H1 (cell line): ENCODE measurements around the gene AP1S1. TPM values are rescaled to one million over a fixed set of nuclear protein-coding genes. Genes with fewer than 3 reads are reported as not detected.

Experiments used
- ATF3 ChIP-seq: IDR thresholded peaks from 2 replicates; pipeline ENCODE4 v1.6.1; 2011; ENCODE audit warnings: low read depth, mild to moderate bottlenecking, low read length; ENCODE audit not compliant: insufficient read depth
- BACH1 ChIP-seq: IDR thresholded peaks from 2 replicates; pipeline ENCODE4 v1.6.1; 2012; ENCODE audit warnings: low read length, improper control_type of control experiment
- BCL11A ChIP-seq, 2 experiments: IDR thresholded peaks; one replicate each; pipeline ENCODE4 v1.6.1; 2011; ENCODE audit warnings: low read depth in 2 of 2, low read length in 2 of 2, mild to moderate bottlenecking in 2 of 2
- CBX5 ChIP-seq: fragments of 300-800, 300-1000 bp; sonication (generic); IDR thresholded peaks from 2 replicates; pipeline ENCODE4 v1.7.1; 2016; ENCODE audit warnings: antibody characterized with exemption, low read length, low read depth
- CBX8 ChIP-seq: fragments of 300-800, 300-1000 bp; sonication (generic); IDR thresholded peaks from 2 replicates; pipeline ENCODE4 v1.7.1; 2016; ENCODE audit warnings: low read depth, low read length, borderline replicate concordance
- CEBPB ChIP-seq: IDR thresholded peaks from 2 replicates; pipeline ENCODE4 v1.6.1; 2012; ENCODE audit warnings: low read depth, low read length
- EP300 ChIP-seq, 2 experiments: IDR thresholded peaks; 1 replicate in 1 of 2; 2 replicates in 1 of 2; pipeline ENCODE4 v1.6.1; 2011 to 2012; ENCODE audit warnings: low read depth in 2 of 2, low read length in 2 of 2, mild to moderate bottlenecking in 2 of 2, borderline replicate concordance in 1 of 2, inconsistent platforms in 1 of 2, moderate library complexity in 1 of 2
- JUND ChIP-seq: IDR thresholded peaks from 2 replicates; pipeline ENCODE4 v1.6.1; 2011; ENCODE audit warnings: mild to moderate bottlenecking, improper control_type of control experiment, low read length
- KDM1A ChIP-seq: fragments of 200-600, 300-600 bp; sonication (generic); IDR thresholded peaks from 2 replicates; pipeline ENCODE4 v1.7.1; 2016; ENCODE audit warnings: mild to moderate bottlenecking, low read length, borderline replicate concordance
- KDM4A ChIP-seq: IDR thresholded peaks from one replicate; pipeline ENCODE4 v1.7.1; 2012; ENCODE audit warnings: low read depth, mild to moderate bottlenecking, moderate library complexity, low read length, inconsistent platforms; ENCODE audit not compliant: severe bottlenecking
- MAFK ChIP-seq: IDR thresholded peaks from 2 replicates; pipeline ENCODE4 v1.6.1; 2012; ENCODE audit warnings: low read depth, mild to moderate bottlenecking, improper control_type of control experiment, low read length
- MAX ChIP-seq: IDR thresholded peaks from 2 replicates; pipeline ENCODE4 v1.6.1; 2012; ENCODE audit warnings: inconsistent platforms
- PHF8 ChIP-seq: fragments of 200-600 bp; sonication (generic); conservative IDR thresholded peaks from 2 replicates; pipeline ENCODE4 v1.7.1; 2012; ENCODE audit warnings: low read depth, mild to moderate bottlenecking, inconsistent platforms, low read length, moderate library complexity
- POU5F1 ChIP-seq: IDR thresholded peaks from 2 replicates; pipeline ENCODE4 v1.6.1; 2011; ENCODE audit warnings: low read depth, mild to moderate bottlenecking, low read length, moderate library complexity
- RFX5 ChIP-seq: IDR thresholded peaks from 2 replicates; pipeline ENCODE4 v1.6.1; 2011; ENCODE audit warnings: low read depth, low read length, improper control_type of control experiment, borderline replicate concordance
- SIN3A ChIP-seq, 2 experiments: IDR thresholded peaks in 1 of 2; conservative IDR thresholded peaks in 1 of 2; 2 replicates each; pipeline ENCODE4 v1.6.1; 2011 to 2012; ENCODE audit warnings: low read length in 2 of 2, improper control_type of control experiment in 1 of 2, low read depth in 1 of 2, mild to moderate bottlenecking in 1 of 2
- SP1 ChIP-seq: IDR thresholded peaks from 2 replicates; pipeline ENCODE4 v1.6.1; 2011; ENCODE audit warnings: low read depth, low read length
- SUZ12 ChIP-seq: fragments of 200-600 bp; sonication (generic); IDR thresholded peaks from 2 replicates; pipeline ENCODE4 v1.6.1; 2012; ENCODE audit warnings: mild to moderate bottlenecking, inconsistent platforms, low read length, moderate library complexity, mixed read lengths
- TAF1 ChIP-seq: IDR thresholded peaks from 2 replicates; pipeline ENCODE4 v1.6.1; 2011; ENCODE audit warnings: mild to moderate bottlenecking, low read depth, low read length
- TCF12 ChIP-seq: IDR thresholded peaks from 2 replicates; pipeline ENCODE4 v1.6.1; 2011; ENCODE audit warnings: low read depth, mild to moderate bottlenecking, low read length
- USF2 ChIP-seq: IDR thresholded peaks from 2 replicates; pipeline ENCODE4 v1.6.1; 2011; ENCODE audit warnings: low read length, improper control_type of control experiment
- YY1 ChIP-seq: IDR thresholded peaks from 2 replicates; pipeline ENCODE4 v1.6.1; 2011; ENCODE audit warnings: low read depth, mild to moderate bottlenecking, low read length
- ZNF274 ChIP-seq: IDR thresholded peaks from 2 replicates; pipeline ENCODE4 v1.7.0; 2012; ENCODE audit warnings: low read length, borderline replicate concordance; ENCODE audit errors: extremely low read depth
- polyA plus RNA-seq, 7 experiments: library from polyadenylated mRNA; depleted of rRNA in 3 of 7; stranded (reverse) in 5 of 7; unstranded in 2 of 7; fragments of >200 nt in 5 of 7; fragments of 200-250 nt in 2 of 7; gene quantifications; 1 replicate in 5 of 7; 2 replicates in 1 of 7; 4 replicates in 1 of 7; pipeline versions ENCODE4 v1.2.1 to v1.2.3, GENCODE V29; 2011 to 2013; ENCODE audit warnings: missing spikeins in 2 of 7, mixed read lengths in 2 of 7
- total RNA-seq: library from RNA; stranded (reverse); fragmentation: NEBNext Ultra II Directional; extraction: Animal tissue kit (Norgen Biotek cat#: 25700); gene quantifications from 2 replicates; pipeline ENCODE4 v1.2.1, GENCODE V29; 2021

AP1S1 gene
- total and polyA plus RNA-seq, 2 of the 8 experiments (the other 6 are each of a cell fraction or from before 2014, with no cell fraction given), result 56.1 to 59.3 TPM

GRCh38 chr7:101162551-101163278 lies 8.4 kb downstream of the AP1S1 start (continued):
- peak; percentile 93 for TF ChIP-seq MAX
- TF ChIP-seq KDM1A, result peak; percentile 39; the same call in 1 of the 2 replicates
- TF ChIP-seq CBX8, result no peak
- TF ChIP-seq RFX5, result no peak
- TF ChIP-seq ZNF274, result no peak
- no peak for TF ChIP-seq JUND
- TF ChIP-seq CEBPB, result no peak
- no peak for TF ChIP-seq PHF8
- no peak for TF ChIP-seq MAFK
- TF ChIP-seq SP1, result no peak
- TF ChIP-seq TAF1, result no peak; the same call in 1 of the 2 replicates
- TF ChIP-seq KDM4A, result peak; percentile 49
- peak; percentile 16; the same call in 1 of the 2 replicates for TF ChIP-seq SUZ12
- TF ChIP-seq POU5F1, result no peak
- peak; percentile 59; the same call in 1 of the 2 replicates for TF ChIP-seq BACH1
- no peak for TF ChIP-seq CBX5
- TF ChIP-seq SIN3A (conservative IDR thresholded peaks at IDR 0.05 in 1 of 2, IDR thresholded peaks at IDR 0.05 in 1 of 2; ENCODE audit: low read depth in 1 of 2, low read length in 2 of 2), result no peak
- no peak for TF ChIP-seq ATF3
- TF ChIP-seq USF2, result peak; percentile 23; the same call in 1 of the 2 replicates
- no peak for TF ChIP-seq TCF12
- no peak for TF ChIP-seq YY1
- TF ChIP-seq EP300 (IDR thresholded peaks at IDR 0.05; ENCODE audit: borderline replicate concordance in 1 of 2, low read depth in 2 of 2, low read length in 2 of 2), result 0 out of 3 replicates have a peak, but pooled peaks of 1 of the 2 experiments have one; percentile 11
- TF ChIP-seq BCL11A (IDR thresholded peaks at IDR 0.05; ENCODE audit: low read depth in 2 of 2, low read length in 2 of 2), result no peak
